DMS79 treated with DMSO at 0.1 percent for 48 hours (cell line): ENCODE results near the gene PLD4.
A peak's percentile ranks its signal among the peaks of the same experiment; 100 is the strongest.

Experiments used
- DNase-seq: peaks from one replicate; lab custom pipeline; 2025; lab: John Stamatoyannopoulos, UW

Gene PLD4

GRCh38 chr14:104928391-104929133 is 3.9 kb downstream of the PLD4 start:
- no peak for DNase-seq

- DNase-seq = no peak
Measured at GRCh38 chr14:104929268-104930230, 4.9 kb downstream of the PLD4 start.

- DNase-seq = no peak
Measured at GRCh38 chr14:104930526-104931303, 6.0 kb downstream of the PLD4 start.

- no peak for DNase-seq
Measured at GRCh38 chr14:104931304-104931770, 6.7 kb downstream of the PLD4 start.

- DNase-seq = no peak
Measured at GRCh38 chr14:104931771-104932675, 7.3 kb downstream of the PLD4 start.

GRCh38 chr14:104932676-104933631 is 8.3 kb downstream of the PLD4 start:
- peak; percentile 75 for DNase-seq

- no peak for DNase-seq
Measured at GRCh38 chr14:104933746-104934733, 9.4 kb downstream of the PLD4 start.

- DNase-seq = peak; percentile 90
Measured at GRCh38 chr14:104935026-104935650, 10.5 kb downstream of the PLD4 start.

GRCh38 chr14:104935955-104936354 is 11.3 kb downstream of the PLD4 start:
- DNase-seq = no peak

GRCh38 chr14:104936361-104937155 is 11.9 kb downstream of the PLD4 start:
- no peak for DNase-seq

GRCh38 chr14:104937161-104937560 is 12.5 kb downstream of the PLD4 start:
- DNase-seq = no peak

GRCh38 chr14:104937694-104938365 is 13.2 kb downstream of the PLD4 start:
- no peak for DNase-seq

- DNase-seq = no peak
Measured at GRCh38 chr14:104938436-104938835, 13.8 kb downstream of the PLD4 start.

- no peak for DNase-seq
Measured at GRCh38 chr14:104938960-104939359, 14.3 kb downstream of the PLD4 start.

GRCh38 chr14:104939666-104940410 is 15.2 kb downstream of the PLD4 start:
- DNase-seq = no peak
